Superior temporal gyrus (tissue), 1 donor: ENCODE data around the gene DRC3.
"Not testable (repeated sequence)": the region's sequence is repeated elsewhere in the genome, so short reads cannot be mapped to it uniquely, and the experiment has no call there.

ENCODE experiments used
- DNase-seq: peaks from one replicate; pipeline ENCODE4 v3.0.0-alpha.2; 2016; ENCODE audit errors: extremely low spot score

Gene DRC3

DNA sequence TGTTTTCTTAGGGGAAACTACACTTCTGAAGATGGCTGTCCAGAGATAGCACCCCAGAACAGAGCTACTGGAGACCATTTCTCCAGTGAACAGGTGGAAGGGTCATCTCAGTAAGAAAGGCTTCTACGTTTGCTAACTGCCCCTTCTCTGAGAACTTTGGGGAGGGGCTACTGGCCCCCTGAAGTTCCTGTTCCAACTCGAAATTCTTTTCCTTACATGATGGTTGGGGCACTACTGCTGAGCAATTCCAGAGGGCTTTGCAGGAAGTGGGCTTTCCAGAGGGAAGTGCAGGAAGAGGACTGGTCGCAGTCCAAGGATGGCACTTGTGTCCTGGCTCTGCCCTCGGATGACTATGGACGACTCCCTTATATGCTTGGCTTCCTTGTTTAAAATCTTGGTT is 31.6 kb upstream of the DRC3 start:
- no peak for DNase-seq

DNA sequence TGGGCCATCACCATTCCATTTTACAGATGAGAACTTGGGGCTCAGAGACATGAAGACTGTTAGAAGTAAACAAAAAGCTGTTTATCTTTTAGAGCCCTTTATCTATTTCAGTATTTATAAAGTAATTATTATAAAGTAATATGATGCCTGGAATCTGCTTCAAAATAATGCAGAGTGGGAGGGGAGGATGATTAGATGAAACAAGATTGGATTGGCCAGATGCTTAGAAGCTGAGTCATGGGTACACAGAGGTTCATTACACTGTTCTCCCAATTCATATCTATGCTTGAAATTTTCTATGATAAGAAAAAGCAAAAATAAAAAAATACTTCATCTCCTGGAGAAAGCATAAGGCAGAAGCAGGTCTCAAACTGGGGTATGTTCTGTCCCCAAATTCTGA is 29.8 kb upstream of the DRC3 start:
- DNase-seq, result no peak

DNA sequence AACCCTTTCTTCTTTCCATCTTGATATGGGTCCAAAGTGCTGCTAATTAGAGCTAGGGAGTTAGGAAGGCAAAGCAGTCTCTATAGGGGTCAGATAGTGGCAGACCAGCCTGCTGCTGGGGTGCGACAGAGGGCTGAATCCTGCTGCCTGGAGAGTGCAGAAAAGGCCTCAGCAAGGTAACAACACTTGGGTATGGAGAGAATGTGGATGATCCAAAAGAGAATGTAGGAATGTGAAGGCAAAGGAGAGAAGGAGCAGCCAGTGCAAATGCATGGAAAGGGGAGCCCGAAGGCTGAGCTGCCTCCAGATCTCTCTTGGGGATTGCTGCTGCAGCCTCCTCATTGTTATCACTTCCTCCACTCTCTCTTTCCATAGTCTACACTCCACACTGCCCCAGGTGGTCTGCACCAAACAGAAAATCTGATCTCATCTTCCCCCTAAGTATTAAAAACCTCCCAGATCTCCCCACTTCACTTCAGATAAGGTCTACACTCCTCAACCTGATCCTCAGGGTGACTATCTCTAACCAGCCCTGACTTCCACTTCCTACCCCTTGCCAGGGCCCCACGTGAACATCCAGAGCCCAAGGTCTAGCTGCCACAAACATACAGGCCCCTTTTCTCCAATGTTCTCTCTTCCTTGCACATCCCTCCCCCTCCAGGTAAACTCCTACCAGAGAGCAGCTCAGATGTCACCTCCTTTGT is 29.2 kb upstream of the DRC3 start:
- no peak for DNase-seq

DNA sequence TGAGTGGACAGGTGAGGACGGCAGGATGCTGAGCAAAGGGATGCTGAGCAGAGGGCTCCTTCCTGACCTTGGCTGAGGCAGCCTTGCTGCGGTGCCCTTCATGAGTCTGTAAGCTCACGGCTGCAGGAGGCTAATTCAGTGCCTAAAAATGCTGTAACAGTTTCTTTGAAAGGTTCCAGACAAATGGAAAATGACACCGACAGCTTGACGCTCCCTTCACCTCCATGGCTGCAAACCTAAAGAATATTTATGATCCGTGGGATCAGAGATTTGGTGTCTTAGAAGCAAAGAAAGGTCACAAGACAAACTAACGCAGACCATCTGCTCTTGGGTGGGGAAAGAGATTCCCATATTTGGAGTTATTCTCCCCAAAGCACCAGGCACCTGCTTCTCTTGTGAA is 28.4 kb upstream of the DRC3 start:
- no peak for DNase-seq

DNA sequence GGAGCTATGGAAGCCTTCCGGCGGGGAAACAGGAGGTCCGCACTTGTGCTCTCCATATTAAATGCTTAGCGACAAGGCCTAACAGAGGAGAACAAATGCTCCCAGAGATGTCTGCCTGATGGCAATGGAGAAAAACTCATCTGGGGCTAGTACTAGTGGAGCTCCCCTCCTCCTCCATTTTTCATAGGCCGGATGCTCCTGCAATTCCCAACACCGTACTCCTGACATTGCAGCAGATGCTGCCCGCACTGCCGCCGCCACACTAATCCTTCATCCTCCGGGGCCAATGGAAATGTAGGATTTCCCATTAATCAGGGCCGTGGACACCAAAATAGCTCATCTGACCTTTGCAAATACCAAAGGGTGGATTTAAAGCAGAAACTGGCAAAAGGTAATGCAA is 27.9 kb upstream of the DRC3 start:
- DNase-seq, result no peak

DNA sequence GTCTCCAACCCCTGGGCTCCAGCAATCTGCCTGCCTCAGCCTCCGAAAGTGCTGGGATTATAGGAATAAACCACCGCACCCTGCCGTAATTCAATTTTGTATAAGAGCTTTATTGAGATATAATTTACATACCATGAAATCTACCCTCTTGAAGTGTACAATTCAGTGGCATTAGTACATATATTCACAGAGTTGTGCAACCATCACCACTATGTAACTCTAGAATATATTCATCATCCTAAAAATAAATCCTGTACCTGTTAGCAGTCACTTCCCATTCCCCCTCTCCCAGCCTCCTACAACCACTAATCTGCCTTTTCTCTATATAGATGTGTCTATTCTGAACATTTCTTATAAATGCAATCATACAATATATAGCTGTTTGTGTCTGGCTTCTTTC is 26.6 kb upstream of the DRC3 start:
- no peak for DNase-seq

DNA sequence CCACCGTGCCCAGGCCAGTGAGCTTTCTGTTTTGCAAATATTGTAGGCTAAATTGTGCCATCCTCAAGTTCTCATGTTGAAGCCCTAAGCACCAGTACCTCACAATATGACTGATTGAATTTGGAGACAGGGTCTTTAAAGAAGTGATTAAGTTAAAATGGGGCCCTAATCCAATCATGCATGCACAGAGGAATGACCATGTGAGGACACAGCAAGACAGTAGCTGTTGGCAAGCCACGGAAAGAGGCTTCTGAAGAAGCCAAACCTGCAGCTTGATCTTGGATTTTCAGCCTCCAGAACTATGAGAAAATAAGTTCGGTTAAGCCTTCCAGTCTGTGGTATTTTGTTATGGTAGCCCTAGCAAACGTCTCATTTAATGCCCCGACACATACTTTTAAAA is 25.4 kb upstream of the DRC3 start:
- DNase-seq, result no peak

DNA sequence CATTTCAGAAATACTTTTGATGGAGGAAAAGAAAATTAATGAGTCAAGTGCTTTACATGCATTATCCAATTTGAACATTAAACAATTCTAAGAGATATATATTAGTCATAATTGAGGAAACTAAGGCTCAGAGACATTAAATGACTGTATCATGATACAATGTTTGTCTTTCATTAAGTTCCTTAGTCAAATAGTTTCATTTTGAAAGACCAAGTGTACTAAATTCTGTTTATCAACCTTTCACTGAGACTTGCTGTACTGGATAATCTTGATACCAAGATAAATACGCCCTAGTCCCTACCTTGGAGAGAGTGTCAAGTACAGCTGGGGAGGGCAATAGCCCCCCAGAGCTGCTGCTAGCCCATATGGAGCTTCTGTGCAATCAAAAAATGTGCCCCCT is 24.7 kb upstream of the DRC3 start:
- DNase-seq, result no peak

DNA sequence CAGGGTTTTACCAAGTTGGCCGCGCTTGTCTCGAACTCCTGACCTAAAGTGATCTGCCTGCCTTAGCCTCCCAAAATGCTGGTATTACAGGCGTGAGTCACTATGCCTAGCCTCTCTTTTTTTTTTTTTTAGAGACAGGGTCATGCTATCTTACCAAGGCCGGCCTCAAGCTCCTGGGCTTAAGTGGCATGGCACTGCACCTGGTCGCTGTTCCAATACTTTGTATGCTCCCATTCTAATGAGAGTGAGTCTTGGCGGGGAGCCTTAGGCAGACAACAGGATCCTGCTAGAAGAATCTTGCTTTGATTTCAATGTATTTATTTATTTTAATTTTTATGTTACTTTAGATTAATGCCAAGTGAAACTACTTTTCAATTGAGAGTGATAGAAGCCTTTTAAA is 22.3 kb upstream of the DRC3 start:
- no peak for DNase-seq

DNA sequence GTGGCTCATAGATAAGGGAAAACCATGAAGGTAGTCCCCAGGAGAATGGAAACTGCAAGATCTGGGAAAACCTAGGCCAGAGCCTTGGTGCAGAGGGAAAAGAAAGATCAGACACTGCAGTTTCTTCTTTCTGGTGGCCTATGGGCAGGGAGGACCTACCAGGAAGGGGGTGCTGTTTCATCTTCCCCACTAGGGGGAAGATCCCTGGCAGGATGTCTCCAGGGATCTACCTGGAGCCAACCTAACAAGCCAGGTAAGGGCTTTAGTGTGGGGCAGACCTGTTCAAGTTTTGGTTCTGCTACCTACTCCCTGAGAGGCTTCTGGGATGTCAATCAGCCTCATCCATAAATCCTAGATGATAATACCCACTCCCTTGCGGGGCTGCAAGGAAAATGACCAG is 21.9 kb upstream of the DRC3 start:
- no peak for DNase-seq

DNA sequence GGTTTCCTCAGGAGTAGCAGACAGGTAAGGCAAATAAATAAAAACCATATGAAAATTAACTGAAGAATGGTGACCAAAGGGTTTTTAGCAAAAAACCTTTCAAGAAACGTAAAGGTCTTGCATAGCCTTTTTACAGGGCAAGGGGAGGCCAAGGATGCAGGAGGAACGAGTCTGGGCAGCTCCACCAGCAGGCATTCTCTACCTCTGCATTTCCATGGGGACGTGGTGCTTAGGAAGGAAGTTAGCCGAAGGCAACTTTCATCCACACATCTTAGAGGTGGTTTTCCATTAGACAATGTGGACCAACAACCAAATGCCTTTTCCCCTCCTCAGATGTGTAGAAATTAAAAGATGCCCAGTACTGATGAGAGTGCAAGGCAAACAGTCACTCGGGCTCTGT is 21.1 kb upstream of the DRC3 start:
- DNase-seq, result peak; percentile 5

DNA sequence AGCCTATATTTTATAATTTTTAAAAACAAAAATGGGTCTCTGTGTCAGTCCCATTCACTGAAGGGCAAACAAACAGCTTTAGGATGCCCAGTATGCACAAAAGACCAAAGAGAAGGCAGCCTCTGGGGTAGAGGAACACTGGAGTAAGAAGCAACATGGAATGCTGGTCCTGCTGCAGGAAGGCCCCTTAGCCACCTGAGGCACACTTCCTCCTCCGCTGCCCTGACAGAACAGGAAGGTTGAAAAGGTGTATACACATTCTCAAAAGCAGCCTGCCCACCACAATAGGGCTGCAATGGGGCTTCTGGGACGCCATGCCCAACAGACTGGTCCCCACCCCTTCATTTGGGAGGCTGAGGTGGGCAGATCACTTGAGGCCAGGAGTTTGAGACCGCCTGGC is 20.0 kb upstream of the DRC3 start:
- DNase-seq, result no peak

DNA sequence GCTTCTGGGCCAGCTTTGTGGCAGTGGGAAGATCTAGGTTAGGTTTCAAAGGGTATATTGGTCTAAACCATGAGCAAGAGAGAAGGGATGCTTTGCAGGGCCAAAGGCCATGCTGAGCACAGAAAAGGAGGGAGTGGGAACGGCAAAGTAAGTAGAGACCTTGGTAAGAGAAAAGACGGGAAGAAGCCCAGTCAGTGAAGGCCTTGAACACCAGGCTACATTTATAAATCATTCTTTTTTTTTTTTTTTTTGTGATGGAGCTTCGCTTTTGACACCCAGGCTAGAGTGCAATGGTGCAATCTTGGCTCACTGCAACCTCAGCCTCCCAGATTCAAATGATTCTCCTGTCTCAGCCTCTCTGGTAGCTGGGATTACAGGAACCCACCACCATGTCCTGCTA is 18.6 kb upstream of the DRC3 start:
- no peak for DNase-seq

DNA sequence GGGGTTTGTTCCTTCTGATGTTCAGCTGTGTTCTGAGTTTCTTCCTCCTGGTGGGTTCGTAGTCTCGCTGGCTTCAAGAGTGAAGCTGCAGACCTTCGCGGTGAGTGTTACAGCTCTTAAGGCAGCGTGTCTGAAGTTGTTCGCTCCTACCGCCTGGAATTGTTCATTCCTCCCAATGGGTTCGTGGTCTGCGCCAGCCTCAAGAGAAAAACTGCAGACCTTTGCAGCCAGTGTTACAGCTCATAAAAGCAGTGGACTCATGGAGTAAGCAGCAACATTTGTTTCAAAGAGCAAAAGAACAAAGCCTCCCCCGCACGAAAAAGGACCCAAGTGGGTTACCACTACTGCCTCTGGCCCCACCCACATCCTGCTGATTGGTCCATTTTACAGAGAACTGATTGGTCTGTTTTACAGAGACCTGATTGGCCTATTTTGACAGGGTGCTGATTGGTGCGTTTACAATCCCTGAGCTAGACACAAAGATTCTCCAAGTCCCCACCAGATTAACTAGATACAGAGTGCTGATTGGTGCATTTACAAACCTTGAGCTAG is 16.8 kb upstream of the DRC3 start:
- DNase-seq, result not testable (repeated sequence)

DNA sequence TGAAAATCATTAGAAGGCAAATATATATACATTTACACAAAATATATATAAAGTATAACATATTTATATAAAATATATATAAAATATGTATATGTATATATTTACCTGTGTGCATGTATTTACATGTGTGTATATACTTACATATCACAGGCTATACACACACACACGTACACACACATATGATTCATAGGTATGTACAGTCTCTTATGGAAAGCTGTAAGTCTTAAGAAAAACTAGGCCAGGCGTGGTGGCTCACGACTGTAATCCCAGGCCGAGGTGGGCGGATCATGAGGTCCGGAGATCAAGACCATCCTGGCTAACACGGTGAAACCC is 15.1 kb upstream of the DRC3 start:
- DNase-seq, result no peak

DNA sequence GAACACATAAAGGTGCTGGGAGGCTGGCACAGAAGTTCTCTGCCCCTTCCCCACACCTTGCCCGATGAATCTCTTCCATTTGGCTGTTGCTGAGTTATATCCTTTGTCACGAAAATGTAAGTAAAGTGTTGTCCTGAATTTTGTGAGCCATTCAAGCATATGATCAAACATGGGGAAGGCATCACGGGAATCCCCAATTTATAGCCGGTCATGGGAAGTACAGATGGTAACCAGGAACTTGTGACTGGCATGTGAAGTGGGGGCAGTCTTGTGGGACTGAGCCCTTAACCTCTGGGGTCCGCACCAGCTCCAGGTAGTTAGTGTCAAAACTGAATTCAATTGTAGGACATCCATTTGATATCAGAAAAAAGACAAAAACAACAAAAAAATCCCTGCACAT is 13.7 kb upstream of the DRC3 start:
- DNase-seq, result no peak

DNA sequence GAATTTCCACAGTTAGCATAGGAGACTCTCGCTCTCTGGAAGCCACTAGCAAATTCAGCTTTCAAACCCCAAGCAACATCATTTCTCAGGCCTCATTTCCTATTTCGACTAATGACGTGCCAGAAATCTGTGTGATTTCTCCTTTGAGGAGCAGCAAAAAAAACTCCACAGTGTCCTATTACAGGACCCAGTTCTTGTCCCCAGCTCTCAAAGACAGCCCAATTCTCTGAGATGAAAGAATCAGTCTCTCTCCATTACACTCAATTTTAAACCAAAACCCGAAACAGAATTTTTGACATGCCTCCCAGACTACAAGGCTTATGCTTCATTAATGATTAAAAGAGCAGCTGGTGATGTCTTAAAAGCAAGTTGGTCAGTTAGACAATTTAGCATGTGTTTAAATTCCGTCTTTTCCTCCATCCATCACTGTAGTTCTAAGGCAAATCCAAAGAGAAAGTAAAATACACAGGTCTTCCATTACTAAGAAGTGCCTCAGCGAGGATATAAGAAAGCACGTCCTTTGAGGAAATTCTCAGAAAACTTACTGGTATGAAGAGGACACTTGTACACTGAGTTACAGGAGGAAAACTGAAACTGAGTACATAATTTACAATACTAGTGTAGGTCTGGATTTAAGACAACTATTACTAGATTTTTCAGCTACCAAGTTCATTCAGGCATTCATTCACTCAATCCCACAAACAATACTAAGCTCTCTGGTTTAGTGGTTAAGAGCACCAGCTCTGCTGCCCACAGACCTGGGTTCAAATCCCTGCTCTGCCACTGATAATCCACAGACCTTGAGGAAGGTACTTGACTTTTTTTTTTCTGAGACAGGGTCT is 12.9 kb upstream of the DRC3 start:
- peak; percentile 41 for DNase-seq

DNA sequence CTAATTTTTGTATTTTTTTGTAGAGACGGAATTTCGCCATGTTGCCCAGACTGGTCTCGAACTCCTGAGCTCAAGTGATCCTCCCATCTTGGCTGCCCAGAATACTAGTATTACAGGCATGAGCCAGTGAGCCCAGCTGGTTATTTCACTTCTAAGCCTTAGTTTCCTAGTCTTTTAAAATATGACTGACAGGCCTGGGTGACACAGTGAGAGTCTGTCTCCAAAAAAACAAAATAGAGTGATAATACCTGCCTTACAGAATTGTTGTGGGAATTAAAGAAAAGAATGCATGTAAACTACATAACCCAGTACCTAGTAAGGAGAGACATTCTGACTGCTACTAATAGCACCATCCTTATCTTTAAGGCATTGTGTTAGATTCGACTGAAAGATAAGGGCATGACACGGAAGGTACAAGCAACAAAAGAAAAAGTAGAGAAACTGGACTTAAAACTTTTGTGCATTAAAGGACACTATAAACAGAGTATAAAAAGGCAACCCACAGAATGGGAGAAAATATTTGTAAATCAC is 12.1 kb upstream of the DRC3 start:
- DNase-seq, result no peak

DNA sequence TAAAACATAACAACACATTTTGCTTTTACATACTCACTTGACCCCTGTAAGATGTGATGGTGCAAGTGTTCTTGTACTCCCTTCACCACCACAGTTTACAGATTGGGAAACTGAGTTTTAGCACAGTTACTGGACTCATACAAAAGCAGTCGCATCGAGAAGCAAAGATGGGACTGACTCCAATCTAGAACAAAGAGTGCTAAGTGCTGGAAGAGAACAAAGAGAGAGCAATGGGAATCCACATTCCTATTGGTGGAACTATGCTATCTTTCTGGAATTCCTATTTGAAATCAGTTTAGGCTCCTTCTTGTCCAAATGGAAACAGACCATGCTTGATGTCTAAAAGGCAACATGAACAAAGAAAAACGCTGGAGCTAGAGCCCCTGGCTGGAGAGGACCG is 9.6 kb upstream of the DRC3 start:
- DNase-seq, result peak; percentile 83

DNA sequence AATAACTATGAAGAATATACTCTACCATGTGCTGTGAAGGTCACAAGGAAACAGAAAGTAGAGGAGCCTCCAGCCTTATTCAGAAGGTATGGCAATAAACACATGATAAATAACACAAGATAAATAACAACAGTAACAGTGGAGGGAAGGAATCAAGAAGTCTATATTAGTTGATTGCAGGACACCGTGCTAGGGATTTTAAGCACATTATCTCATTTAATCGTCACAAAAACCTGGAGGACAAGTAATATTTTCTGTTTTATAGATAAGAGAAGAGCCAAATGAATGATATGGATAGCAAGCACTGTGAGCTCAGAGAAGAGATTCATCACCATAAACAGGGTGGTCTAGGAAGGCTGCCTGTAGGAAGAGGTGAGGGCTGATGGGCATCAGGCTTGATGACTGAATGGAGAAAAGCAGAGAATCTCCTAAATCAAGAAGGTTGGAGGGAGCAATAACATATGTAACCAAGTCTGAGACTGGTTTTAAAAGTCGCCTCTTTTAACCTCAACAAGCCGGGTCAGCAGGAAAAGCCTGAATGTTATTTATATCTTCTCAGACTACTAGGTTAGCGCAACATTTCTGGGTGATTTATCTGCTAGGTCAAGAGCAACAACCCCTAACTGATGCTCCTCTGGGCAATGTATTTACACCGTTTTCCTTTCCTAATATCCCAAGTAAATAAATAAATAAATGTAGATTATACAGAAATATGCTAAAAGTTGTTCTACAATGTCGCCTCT is 8.8 kb upstream of the DRC3 start:
- DNase-seq, result no peak

DNA sequence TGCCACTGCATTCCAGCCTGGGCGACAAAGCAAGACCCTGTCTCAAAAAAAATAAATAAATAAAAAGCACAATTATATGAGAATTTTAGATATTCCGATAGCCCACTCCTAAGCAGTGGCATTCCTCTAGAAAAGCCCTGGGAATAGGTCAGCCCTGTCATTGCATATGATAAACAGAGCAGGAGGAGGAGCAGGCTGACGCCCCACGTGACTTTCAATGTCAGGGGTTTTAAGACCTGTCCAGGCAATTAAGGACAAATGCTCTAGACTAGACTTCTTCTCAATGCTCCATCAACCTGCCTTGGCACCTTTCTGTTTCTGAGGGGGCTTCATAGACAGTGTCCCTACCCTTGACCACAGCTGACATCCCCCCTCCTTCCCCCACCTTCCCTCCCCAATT is 8.0 kb upstream of the DRC3 start:
- no peak for DNase-seq

DNA sequence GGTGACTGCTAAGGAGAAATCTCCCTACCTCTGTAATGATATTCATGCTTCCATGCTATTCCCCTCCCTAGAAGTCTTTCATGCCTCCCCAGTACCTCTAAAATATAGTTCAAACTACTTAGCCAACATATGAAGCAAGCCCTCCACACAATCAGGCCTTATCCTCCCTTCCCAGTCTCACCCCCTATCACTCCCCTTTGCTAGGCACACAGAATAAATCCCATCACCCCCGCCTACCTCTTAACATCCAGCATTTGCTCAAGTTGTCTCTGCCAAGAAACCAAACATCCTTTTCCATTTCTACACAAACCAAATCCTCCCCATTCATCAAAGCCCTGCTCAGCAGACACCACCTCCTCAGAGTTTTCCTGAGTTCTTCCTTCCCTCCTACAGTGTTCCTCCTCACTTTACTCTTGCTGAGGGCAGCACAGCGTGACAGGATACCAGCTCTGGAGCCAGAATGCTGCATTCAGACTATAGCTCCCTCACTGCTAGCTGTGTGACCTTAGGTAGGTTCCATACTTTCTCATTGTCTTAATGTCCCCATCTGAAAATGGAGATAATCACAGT is 7.4 kb upstream of the DRC3 start:
- no peak for DNase-seq
